ENCODE measurements around the gene BBC3. TPM values are rescaled to one million over a fixed set of nuclear protein-coding genes. Genes with fewer than 3 reads are reported as not detected.

The BBC3 gene
- total RNA-seq, 1 donor from 2014 or later, result 11.5 TPM

DNA sequence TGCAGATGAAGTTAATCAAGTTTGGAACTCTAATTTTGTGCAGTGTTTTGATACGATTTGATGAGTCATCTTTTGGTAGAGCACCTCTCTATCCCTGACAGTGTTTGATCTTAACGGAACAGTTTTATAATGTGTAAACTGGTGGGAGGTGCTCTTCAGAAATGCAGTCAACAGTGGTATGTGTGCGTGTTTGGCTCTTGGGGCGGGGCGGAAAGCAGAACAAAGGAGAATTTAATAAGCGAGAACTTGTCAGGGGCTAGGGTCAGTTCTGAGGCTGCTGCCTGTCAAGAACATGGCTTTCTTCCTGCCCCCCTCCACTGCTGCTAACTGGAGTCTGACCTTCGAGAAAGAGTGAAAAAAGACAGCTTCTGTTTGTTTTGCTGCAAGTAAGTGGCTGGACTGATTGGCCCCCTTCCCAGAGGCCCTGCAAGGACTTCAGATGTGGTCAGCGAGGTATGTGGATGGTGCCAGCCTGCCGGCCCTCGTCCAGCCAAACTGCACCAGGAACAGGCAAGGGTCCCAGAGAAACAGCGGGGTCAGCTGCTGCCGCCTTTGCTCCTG is 40.8 kb downstream of the BBC3 start:
- H3K27me3 Mint-ChIP-seq, result no peaks in the 10 kb centered on the region
- TF ChIP-seq, protein P1, sequence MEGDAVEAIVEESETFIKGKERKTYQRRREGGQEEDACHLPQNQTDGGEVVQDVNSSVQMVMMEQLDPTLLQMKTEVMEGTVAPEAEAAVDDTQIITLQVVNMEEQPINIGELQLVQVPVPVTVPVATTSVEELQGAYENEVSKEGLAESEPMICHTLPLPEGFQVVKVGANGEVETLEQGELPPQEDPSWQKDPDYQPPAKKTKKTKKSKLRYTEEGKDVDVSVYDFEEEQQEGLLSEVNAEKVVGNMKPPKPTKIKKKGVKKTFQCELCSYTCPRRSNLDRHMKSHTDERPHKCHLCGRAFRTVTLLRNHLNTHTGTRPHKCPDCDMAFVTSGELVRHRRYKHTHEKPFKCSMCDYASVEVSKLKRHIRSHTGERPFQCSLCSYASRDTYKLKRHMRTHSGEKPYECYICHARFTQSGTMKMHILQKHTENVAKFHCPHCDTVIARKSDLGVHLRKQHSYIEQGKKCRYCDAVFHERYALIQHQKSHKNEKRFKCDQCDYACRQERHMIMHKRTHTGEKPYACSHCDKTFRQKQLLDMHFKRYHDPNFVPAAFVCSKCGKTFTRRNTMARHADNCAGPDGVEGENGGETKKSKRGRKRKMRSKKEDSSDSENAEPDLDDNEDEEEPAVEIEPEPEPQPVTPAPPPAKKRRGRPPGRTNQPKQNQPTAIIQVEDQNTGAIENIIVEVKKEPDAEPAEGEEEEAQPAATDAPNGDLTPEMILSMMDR (IDR thresholded peaks at IDR 0.05), result no peak
- ChIA-PET POLR2A (interaction anchor here (0.6 kb wide), 1 partner anchor 66 kb away, joined by 7 read pairs; no protein-coding TSS in a partner anchor), CTCF (no interaction called here)
- H3K27ac Mint-ChIP-seq, result no peak overlapping the region
- intact Hi-C loops (cut with micrococcal nuclease), result loop anchor here (5.0 kb wide), 1 partner anchor 33 kb away; no protein-coding TSS in a partner anchor
- DNase-seq (no peak), ATAC-seq (ENCODE audit: low read depth) (no peak)
- H3K4me1 Mint-ChIP-seq, result peaks cover 20% of the 10 kb centered on the region
- H3K36me3 Mint-ChIP-seq (ENCODE audit: low read depth), result peaks cover 34% of the 10 kb centered on the region
- no peaks in the 10 kb centered on the region for H3K9me3 Mint-ChIP-seq
- no peak overlapping the region for H3K4me3 Mint-ChIP-seq

DNA sequence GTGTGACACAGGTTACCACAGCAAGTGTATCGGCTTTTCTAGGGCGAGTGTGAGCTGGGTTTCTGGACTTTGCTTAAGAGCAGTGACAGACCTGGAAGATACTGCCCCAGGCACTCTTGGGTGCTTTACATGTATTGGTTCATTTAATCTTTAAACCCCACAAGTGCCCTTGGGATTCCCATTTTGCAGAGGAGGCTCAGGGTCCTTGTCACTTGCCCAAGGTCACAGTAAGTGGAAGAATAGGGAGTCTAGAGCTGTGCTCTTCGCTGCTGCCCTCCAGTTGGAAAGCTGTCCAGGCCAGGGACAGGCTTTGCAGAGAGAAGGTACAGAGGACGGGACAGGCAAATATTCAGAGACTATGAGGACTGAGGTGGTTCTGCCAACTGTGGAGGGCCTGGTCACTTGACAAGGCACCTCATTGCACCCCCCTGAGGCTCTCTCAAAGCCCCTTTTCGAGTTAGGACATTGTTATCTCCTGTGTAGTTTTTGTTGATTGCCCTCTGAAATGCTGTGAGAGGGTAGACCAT is 42.4 kb downstream of the BBC3 start:
- H3K27ac Mint-ChIP-seq, result peak overlapping the region; percentile 11
- no peaks in the 10 kb centered on the region for H3K27me3 Mint-ChIP-seq
- H3K4me1 Mint-ChIP-seq, result peaks cover 20% of the 10 kb centered on the region
- ChIA-PET CTCF (no interaction called here), POLR2A (interaction anchor here (0.5 to 0.6 kb wide), 2 partner anchors 14 to 100 kb away, joined by 4 to 7 read pairs; no protein-coding TSS in a partner anchor)
- DNase-seq (no peak), ATAC-seq (ENCODE audit: low read depth) (no peak)
- intact Hi-C loops (cut with micrococcal nuclease), result no loop called here
- TF ChIP-seq, protein P1 (IDR thresholded peaks at IDR 0.05), result no peak
- H3K4me3 Mint-ChIP-seq, result no peak overlapping the region
- no peaks in the 10 kb centered on the region for H3K9me3 Mint-ChIP-seq
- peaks cover 32% of the 10 kb centered on the region for H3K36me3 Mint-ChIP-seq (ENCODE audit: low read depth)

DNA sequence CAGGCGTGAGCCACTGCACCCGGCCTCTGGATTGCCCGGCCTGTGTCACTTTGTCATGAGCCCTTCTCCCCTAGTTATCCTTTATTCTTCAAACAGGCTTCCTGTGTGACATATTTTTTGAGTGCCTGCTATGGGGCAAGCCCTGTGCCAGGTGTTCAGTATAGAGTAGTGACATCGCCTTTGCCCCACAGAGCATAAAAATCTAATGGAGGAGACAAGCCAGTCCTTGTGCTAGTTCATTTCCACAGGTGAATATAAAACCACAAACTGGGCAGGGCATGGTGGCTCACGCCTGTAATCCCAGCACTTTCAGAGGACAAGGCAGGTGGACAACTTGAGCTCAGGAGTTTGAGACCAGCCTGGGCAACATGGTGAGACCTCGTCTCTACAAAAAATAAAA is 43.2 kb downstream of the BBC3 start:
- Mint-ChIP-seq H3K27ac (no peak overlapping the region), H3K4me1 (peaks cover 20% of the 10 kb centered on the region), H3K36me3 (ENCODE audit: low read depth) (peaks cover 39% of the 10 kb centered on the region), H3K9me3 (no peaks in the 10 kb centered on the region), H3K4me3 (no peak overlapping the region), H3K27me3 (no peaks in the 10 kb centered on the region)
- ChIA-PET CTCF (interaction anchor here (1.9 to 2.2 kb wide), 2 partner anchors 23 to 56 kb away, joined by 11 read pairs; no protein-coding TSS in a partner anchor), POLR2A (interaction anchor here (0.5 to 3.1 kb wide), 8 partner anchors 10 to 375 kb away, joined by 3 to 12 read pairs (median 8); partner anchors contain the start of gene CCDC9)
- TF ChIP-seq, protein P1 (IDR thresholded peaks at IDR 0.05), result no peak
- DNase-seq, result no peak
- ATAC-seq (ENCODE audit: low read depth), result no peak
- intact Hi-C loops (cut with micrococcal nuclease), result no loop called here

DNA sequence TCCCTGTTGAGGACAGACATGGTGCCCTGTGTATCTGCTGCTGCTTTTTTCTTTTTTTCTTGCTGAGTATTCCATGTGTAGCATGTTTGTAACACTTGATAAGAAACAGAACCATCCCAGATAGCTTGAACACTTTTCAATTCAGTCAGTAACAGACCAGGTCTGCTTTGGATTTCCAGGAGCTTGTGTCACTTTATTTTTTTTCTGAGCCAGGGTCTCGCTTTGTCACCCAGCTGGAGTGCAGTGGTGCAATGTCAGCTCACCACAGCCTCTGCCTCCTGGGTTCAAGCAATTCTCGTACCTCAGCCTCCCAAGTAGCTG is 43.7 kb downstream of the BBC3 start:
- intact Hi-C loops (cut with micrococcal nuclease), result no loop called here
- peak overlapping the region; percentile 85 for H3K27ac Mint-ChIP-seq
- peak overlapping the region; percentile 49 for H3K4me3 Mint-ChIP-seq
- H3K36me3 Mint-ChIP-seq (ENCODE audit: low read depth), result peaks cover 43% of the 10 kb centered on the region
- TF ChIP-seq, protein P1 (IDR thresholded peaks at IDR 0.05), result no peak
- H3K27me3 Mint-ChIP-seq, result no peaks in the 10 kb centered on the region
- H3K4me1 Mint-ChIP-seq, result peaks cover 20% of the 10 kb centered on the region
- ATAC-seq (ENCODE audit: low read depth), result no peak
- DNase-seq, result no peak
- CTCF ChIA-PET, result interaction anchor here (1.2 to 2.2 kb wide), 5 partner anchors 14 to 57 kb away, joined by 3 to 11 read pairs (median 3); no protein-coding TSS in a partner anchor
- POLR2A ChIA-PET, result interaction anchor here (0.5 to 3.1 kb wide), 9 partner anchors 9 to 375 kb away, joined by 3 to 24 read pairs (median 11); partner anchors contain the start of gene CCDC9
- H3K9me3 Mint-ChIP-seq, result no peaks in the 10 kb centered on the region
